MM.1S (cell line): ENCODE data around the gene TTC33.

Experiments used
- DNase-seq: peaks from one replicate; pipeline ENCODE4 v3.0.0-alpha.2; 2015
- H2AFZ ChIP-seq: fragments of 300-600 bp; sonication (generic); 2 replicates; pipeline ENCODE4 v1.6.0; 2016; ENCODE audit warnings: antibody characterized with exemption, low read length
- H3F3A ChIP-seq: fragments of 300-600 bp; sonication (generic); 2 replicates; pipeline ENCODE4 v1.6.1; 2016; ENCODE audit warnings: mild to moderate bottlenecking, antibody characterized with exemption, low read length, moderate library complexity, mixed read lengths; ENCODE audit not compliant: insufficient read depth
- H3K27ac ChIP-seq: fragments of 300-600 bp; sonication (generic); 2 replicates; pipeline ENCODE4 v1.5.1; 2016; ENCODE audit warnings: mild to moderate bottlenecking, low read length
- H3K27me3 ChIP-seq: fragments of 300-600 bp; sonication (generic); replicated peaks from 2 replicates; pipeline ENCODE4 v1.6.0; 2016; ENCODE audit warnings: low read length; ENCODE audit not compliant: insufficient read depth
- H3K36me3 ChIP-seq: fragments of 300-600 bp; sonication (generic); replicated peaks from 2 replicates; pipeline ENCODE4 v1.6.1; 2016; ENCODE audit warnings: mild to moderate bottlenecking, low read length, mixed read lengths; ENCODE audit not compliant: insufficient read depth
- H3K4me1 ChIP-seq: fragments of 300-600 bp; sonication (generic); 2 replicates; pipeline ENCODE4 v1.6.1; 2016; ENCODE audit warnings: low read length, mixed read lengths
- H3K4me2 ChIP-seq: fragments of 300-600 bp; sonication (generic); 2 replicates; pipeline ENCODE4 v1.6.0; 2016; ENCODE audit warnings: low read depth, low read length
- H3K4me3 ChIP-seq: fragments of 300-600 bp; sonication (generic); 2 replicates; pipeline ENCODE4 v1.5.1; 2016; ENCODE audit warnings: low read length, mixed read lengths
- H3K79me2 ChIP-seq: fragments of 300-600 bp; sonication (generic); 2 replicates; pipeline ENCODE4 v1.6.1; 2016; ENCODE audit warnings: mixed run types, low read length, mixed read lengths
- H3K9ac ChIP-seq: fragments of 300-600 bp; sonication (generic); 2 replicates; pipeline ENCODE4 v1.6.1; 2016; ENCODE audit warnings: low read length, mixed read lengths
- H3K9me2 ChIP-seq: fragments of 300-600 bp; sonication (generic); replicated peaks from 2 replicates; pipeline ENCODE4 v1.6.1; 2016; ENCODE audit warnings: mild to moderate bottlenecking, low read length, mixed read lengths; ENCODE audit not compliant: insufficient read depth
- H3K9me3 ChIP-seq: fragments of 300-600 bp; sonication (generic); replicated peaks from 2 replicates; pipeline ENCODE4 v1.6.1; 2016; ENCODE audit warnings: mild to moderate bottlenecking, low read length, mixed read lengths; ENCODE audit not compliant: insufficient read depth
- H4K20me1 ChIP-seq: fragments of 300-600 bp; sonication (generic); 2 replicates; pipeline ENCODE4 v1.6.1; 2016; ENCODE audit warnings: mild to moderate bottlenecking, low read length, moderate library complexity, mixed read lengths; ENCODE audit not compliant: insufficient read depth
- EZH2 ChIP-seq: fragments of 300-600 bp; sonication (generic); optimal IDR thresholded peaks from 2 replicates; pipeline ENCODE3; 2017; ENCODE audit warnings: low read depth, mild to moderate bottlenecking, antibody characterized with exemption, low read length, mixed read lengths
- EZH2phosphoT487 ChIP-seq: fragments of 300-600 bp; sonication (generic); IDR thresholded peaks from 2 replicates; pipeline ENCODE4 v1.6.1; 2018; ENCODE audit warnings: antibody characterized with exemption, low read length
- TF ChIP-seq, protein P1 (sequence below): fragments of 300-600 bp; sonication (generic); IDR thresholded peaks from 2 replicates; pipeline ENCODE4 v1.5.1; 2016; ENCODE audit warnings: antibody characterized with exemption, low read length, mixed read lengths

The TTC33 gene

DNA sequence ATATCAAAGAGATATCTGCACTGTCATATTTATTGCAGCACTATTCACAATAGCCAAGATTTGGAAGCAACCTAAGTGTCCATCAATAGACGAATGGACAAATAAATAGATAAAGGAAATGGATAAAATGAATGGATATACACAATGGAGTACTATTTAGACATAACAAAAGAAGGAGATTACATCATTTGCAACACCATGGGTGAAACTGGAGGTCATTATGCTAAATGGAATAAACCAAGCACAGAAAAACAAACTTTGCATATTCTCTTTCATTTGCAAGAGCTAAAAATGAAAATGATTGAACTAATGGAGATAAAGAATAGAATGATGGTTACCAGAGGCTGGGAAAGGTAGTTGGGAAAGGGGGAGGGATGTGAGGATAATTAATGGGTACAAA lies 231.1 kb downstream of the TTC33 start:
- TF ChIP-seq EZH2phosphoT487 (no peak), EZH2 (no peak)
- TF ChIP-seq, protein P1, sequence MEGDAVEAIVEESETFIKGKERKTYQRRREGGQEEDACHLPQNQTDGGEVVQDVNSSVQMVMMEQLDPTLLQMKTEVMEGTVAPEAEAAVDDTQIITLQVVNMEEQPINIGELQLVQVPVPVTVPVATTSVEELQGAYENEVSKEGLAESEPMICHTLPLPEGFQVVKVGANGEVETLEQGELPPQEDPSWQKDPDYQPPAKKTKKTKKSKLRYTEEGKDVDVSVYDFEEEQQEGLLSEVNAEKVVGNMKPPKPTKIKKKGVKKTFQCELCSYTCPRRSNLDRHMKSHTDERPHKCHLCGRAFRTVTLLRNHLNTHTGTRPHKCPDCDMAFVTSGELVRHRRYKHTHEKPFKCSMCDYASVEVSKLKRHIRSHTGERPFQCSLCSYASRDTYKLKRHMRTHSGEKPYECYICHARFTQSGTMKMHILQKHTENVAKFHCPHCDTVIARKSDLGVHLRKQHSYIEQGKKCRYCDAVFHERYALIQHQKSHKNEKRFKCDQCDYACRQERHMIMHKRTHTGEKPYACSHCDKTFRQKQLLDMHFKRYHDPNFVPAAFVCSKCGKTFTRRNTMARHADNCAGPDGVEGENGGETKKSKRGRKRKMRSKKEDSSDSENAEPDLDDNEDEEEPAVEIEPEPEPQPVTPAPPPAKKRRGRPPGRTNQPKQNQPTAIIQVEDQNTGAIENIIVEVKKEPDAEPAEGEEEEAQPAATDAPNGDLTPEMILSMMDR = no peak
- H3K36me3 ChIP-seq = no peaks in the 10 kb centered on the region
- H3K79me2 ChIP-seq = no peaks in the 10 kb centered on the region
- H2AFZ ChIP-seq = no peak overlapping the region
- H3K27me3 ChIP-seq = no peaks in the 10 kb centered on the region
- no peaks in the 10 kb centered on the region for H3K9me2 ChIP-seq
- no peak overlapping the region for H3K4me2 ChIP-seq
- no peaks in the 10 kb centered on the region for H3F3A ChIP-seq
- no peak overlapping the region for H3K27ac ChIP-seq
- no peak overlapping the region for H3K4me3 ChIP-seq
- no peaks in the 10 kb centered on the region for H3K4me1 ChIP-seq
- H3K9me3 ChIP-seq = no peaks in the 10 kb centered on the region
- no peak for DNase-seq
- H3K9ac ChIP-seq = no peak overlapping the region
- H4K20me1 ChIP-seq = no peaks in the 10 kb centered on the region

GRCh38 chr5:40521925-40522324 lies 233.8 kb downstream of the TTC33 start:
- H3K27me3 ChIP-seq = no peaks in the 10 kb centered on the region
- H3K4me1 ChIP-seq = no peaks in the 10 kb centered on the region
- H3K4me3 ChIP-seq = no peak overlapping the region
- H3K9me2 ChIP-seq = no peaks in the 10 kb centered on the region
- TF ChIP-seq EZH2 (no peak), EZH2phosphoT487 (no peak)
- TF ChIP-seq, protein P1 = no peak
- no peaks in the 10 kb centered on the region for H3F3A ChIP-seq
- no peaks in the 10 kb centered on the region for H3K36me3 ChIP-seq
- H3K4me2 ChIP-seq = no peak overlapping the region
- no peak overlapping the region for H3K9ac ChIP-seq
- H3K79me2 ChIP-seq = no peaks in the 10 kb centered on the region
- H3K9me3 ChIP-seq = no peaks in the 10 kb centered on the region
- H2AFZ ChIP-seq = no peak overlapping the region
- H4K20me1 ChIP-seq = no peaks in the 10 kb centered on the region
- no peak for DNase-seq
- no peak overlapping the region for H3K27ac ChIP-seq

GRCh38 chr5:40521108-40521785 lies 234.5 kb downstream of the TTC33 start:
- Histone ChIP-seq H4K20me1 (no peaks in the 10 kb centered on the region), H3K9me3 (no peaks in the 10 kb centered on the region), H3K9me2 (no peaks in the 10 kb centered on the region), H3K27me3 (no peaks in the 10 kb centered on the region), H3K9ac (no peak overlapping the region), H3K36me3 (no peaks in the 10 kb centered on the region), H3K4me3 (no peak overlapping the region), H3K4me1 (no peaks in the 10 kb centered on the region), H3K79me2 (no peaks in the 10 kb centered on the region), H3K27ac (no peak overlapping the region), H3F3A (no peaks in the 10 kb centered on the region), H2AFZ (no peak overlapping the region), H3K4me2 (no peak overlapping the region)
- no peak for TF ChIP-seq EZH2phosphoT487
- TF ChIP-seq EZH2 = no peak
- TF ChIP-seq, protein P1 = no peak
- no peak for DNase-seq
